Activated CD8-positive, alpha-beta memory T cell treated with anti-CD3 and anti-CD28 coated beads, Interleukin-2, amount 50 U/mL, for 4 hours (primary cell): ENCODE results near the gene FBXO15.

Experiments used
- DNase-seq: peaks from one replicate; pipeline ENCODE4 v3.0.0-alpha.2; 2020

FBXO15 gene

GRCh38 chr18:74147779-74148542 lies at the start of gene FBXO15, which contains the start of gene TIMM21:
TSS of gene FBXO15 (minus strand) at chr18:74147834. CDS start at chr18:74147785, 49 bp downstream.
TSS of gene TIMM21 (plus strand) at chr18:74148523. CDS start at chr18:74148809, 286 bp downstream.
- DNase-seq: peak; percentile 96

GRCh38 chr18:74196220-74197119 lies 48.8 kb upstream of the FBXO15 start:
- peak; percentile 49 for DNase-seq

DNA sequence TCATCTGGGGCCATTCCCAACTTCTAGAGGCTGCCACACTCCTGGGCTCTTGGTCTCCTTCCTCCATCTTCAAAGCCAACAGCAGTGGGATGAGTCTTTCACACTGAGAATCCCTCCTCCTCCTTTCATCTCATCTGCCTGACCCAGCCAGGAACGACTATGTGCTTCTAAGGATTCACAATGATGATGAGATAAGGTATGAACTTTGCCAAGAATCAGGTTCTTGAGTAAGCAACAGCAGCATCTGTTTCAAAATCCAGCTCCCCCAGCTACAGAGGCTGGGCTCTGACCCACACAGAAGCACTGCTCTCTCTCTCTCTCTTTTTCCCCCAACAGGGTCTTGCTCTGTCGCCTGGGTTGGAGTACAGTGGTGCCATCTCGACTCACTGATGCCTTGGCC lies 47.1 kb upstream of the FBXO15 start:
- no peak for DNase-seq

DNA sequence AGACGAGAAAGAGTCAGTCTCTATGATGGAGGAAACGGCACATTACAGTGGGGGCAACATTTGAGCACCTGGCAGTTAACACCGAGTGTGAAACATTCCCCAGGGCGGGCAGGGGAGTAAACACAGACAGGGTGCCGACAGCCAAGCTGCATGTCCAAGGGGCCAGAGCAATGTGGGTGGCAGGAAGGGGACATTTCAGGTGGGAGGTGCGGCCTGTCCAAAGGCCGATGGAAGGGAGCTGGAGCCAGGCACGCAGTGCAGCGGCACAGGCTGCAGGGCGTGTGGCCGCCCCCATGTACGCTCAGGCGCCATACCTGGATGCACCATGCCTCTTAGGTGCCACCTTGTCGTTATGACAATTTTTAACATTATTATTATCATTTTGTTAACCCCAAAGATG lies 43.9 kb upstream of the FBXO15 start:
- DNase-seq: no peak

DNA sequence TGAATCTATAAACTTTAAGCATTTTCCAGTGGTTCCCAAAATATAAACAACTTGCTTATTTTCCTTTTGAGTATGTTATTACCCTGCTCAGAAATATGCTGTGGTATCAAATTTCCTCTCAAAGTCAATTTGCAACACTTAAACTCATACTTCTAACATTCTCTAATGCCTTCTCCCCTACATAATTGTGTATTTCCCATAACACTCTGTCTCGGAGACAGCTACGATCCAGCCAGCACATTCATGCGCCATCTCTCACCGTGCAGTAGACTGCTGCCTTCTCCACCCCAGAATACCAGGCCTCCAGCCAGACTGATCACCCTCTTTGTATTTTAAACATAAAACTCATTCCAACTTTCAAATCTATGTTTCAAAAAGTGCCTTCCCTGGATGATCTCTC lies 42.5 kb upstream of the FBXO15 start:
- DNase-seq: no peak

DNA sequence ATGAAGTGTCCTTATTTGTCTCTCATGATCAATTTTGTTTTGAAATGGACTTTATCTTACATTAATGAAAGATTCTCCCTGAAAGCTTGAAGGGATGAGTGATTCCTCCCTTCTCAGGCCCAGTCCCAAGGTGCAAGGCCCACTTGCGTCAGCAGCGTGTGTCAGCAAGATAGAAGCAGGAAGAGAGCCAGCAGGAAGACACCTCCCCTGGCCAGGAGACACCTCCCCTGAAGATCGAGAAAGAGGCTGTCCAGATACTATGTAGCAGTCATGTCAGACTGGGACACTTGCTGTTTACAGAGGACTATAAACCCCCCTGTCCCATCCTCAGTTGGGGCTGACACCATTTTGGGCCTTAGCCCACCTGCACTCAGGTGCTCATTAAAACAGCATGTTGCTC lies 39.0 kb upstream of the FBXO15 start:
- DNase-seq: no peak

DNA sequence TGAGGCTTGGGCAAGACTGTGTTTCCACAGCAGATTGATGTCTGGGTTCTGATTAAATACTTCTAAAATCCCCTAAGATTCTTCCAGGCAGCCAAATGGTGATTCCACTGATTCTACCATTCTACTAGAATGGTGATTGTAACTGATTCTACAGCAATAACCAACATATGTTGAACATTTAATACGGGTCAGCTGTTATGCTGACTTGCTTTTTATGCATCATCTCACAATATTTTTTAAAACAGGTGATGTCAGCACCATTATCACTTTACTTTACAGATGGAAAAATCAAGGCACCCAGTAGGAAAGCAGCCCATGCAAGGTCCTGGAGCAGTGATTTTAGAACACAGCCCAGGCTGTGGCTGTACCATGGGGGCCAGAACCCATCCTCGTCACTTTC lies 38.2 kb upstream of the FBXO15 start:
- no peak for DNase-seq

GRCh38 chr18:74184875-74185274 lies 37.2 kb upstream of the FBXO15 start:
- no peak for DNase-seq

DNA sequence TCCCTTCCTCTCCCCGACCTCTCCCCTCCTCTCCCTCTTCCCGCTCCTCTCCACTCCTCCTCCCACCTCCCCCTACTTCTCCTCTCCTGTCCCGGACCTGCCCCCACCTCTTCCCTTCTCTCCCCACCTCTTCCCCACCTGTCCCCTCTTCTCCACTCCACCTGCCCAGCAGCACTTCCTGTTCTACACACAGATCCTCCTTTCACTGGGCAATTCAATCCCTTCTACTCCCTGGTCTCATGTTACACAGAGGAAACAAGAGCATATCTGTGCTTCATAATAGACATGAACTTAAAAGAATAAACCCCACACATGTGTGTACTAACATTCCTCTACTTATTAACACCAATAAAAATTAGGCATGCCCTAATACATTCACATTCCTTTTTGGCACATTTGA lies 35.5 kb upstream of the FBXO15 start:
- DNase-seq: no peak

GRCh38 chr18:74182335-74182734 lies 34.7 kb upstream of the FBXO15 start:
- DNase-seq: no peak

- DNase-seq: no peak
These were observed 32.1 kb upstream of the FBXO15 start for GRCh38 chr18:74179623-74180199.

GRCh38 chr18:74178884-74179283 lies 31.2 kb upstream of the FBXO15 start:
- no peak for DNase-seq

GRCh38 chr18:74175658-74176057 lies 28.0 kb upstream of the FBXO15 start:
- DNase-seq: no peak

DNA sequence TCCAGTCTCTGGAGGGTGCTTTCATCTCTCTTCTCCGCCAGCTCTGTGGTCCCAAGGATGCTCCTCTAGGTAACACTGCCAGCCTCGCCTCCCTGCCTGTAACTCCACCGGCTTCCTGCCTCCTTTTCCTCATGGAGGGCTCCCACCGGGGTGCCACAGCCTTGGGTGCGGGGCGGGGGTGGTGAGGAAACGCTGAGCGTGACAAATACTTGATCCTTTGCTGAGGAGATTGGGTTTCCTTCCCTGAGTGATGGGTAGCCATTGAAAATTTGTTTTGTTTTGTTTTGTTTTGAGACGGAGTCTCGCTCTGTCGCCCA lies 25.8 kb upstream of the FBXO15 start:
- DNase-seq: no peak

GRCh38 chr18:74172697-74173433 lies 25.2 kb upstream of the FBXO15 start:
- DNase-seq: no peak

DNA sequence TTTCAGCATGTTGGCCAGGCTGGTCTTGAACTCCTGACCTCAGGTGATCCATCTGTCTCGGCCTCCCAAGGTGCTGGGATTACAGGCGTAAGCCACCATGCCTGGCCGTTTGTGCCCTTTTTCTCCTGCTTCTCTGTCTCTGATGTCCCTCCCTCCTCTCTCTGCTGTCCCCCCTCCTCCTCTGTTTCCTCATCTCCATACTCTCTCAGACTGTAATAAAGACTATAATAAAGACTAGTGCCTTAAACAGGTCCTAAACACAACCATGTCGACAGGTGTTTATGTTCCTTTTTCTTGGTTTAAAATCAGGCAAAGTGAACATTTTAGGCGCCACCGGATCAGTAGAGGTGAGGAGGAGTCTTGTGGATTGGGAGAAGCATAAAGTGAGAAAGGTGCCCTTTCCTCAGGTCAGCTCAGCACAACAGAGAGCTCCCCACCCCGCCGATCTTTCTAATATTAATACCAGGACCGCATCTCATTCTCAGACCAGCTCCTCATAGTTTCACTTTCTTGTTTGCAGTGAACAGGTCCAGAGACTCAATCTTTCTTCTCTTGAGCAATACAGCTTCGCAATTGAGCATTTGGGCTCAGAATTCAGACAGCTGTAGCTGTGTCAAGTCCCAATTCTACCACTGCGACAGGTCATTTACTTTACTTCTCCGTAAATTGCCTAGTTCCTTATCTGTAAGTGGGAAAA lies 24.4 kb upstream of the FBXO15 start:
- DNase-seq: no peak

DNA sequence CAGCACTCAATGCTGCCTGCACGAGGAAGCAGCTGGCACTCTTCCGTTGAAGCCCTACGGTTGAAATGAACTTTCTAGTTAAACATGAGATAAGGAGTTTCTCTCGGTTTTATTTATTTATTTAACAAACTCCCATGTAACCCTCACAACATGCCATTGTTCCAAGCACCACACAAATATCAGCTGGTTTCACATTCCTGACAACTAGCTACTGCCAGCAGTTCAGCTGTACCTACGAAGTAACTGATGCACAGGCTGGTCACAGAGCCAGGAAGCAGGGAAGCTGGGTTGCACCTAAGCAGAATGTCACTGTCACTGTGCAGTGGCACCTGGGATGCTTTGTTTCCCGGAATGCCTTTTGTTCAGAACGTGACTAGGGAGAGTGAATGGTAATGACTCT lies 18.8 kb upstream of the FBXO15 start:
- DNase-seq: no peak

DNA sequence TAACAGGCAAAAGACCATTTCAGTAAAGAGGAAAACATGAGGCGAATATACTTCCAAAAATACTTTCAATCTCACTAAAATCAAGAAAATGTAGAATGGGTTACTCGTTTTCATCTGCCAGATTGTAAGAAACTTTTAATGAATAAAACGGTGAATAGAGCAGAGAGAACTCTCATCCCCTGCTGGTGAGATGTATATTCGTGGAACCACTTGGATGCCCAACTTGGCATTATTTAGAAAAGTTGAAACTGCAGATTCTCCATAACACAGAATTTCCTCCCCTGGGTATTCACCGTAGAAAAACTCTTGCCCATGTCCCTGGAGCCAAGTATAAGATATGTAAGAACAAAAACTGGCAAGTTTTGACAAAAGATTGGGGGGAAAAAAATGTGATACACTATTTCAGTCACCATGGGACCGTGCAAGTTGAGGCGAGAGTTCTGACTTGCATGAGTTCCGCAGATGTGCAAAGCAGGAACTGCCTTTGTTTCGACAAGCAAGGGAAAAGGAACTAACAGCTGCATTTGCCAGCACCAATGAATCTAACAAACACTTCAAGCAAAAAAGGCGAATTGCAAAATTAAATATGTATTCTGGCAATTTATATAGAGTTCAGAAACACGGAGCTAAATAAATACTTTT lies 15.5 kb upstream of the FBXO15 start:
- no peak for DNase-seq

GRCh38 chr18:74155276-74155675 lies 7.6 kb upstream of the FBXO15 start:
- DNase-seq: no peak

DNA sequence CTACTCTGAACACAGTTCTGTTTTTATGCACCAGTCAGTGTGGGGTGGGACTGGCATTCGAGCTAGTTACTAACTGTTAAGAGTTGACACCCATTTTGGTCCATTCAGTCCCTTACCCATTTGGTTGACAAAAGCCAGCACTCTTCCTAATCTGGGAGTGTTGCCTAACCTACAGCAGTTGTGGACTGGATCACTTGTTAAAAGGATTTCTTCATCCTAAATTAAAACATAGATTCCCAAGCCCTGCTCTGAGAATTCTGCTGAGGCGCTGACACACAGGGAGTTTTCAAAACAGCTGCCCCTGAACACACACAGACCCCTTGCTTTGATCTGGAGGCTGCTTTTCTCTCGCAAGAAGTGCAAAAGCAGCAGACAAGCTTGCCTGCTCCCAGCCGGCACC lies 7.1 kb upstream of the FBXO15 start:
- DNase-seq: no peak

DNA sequence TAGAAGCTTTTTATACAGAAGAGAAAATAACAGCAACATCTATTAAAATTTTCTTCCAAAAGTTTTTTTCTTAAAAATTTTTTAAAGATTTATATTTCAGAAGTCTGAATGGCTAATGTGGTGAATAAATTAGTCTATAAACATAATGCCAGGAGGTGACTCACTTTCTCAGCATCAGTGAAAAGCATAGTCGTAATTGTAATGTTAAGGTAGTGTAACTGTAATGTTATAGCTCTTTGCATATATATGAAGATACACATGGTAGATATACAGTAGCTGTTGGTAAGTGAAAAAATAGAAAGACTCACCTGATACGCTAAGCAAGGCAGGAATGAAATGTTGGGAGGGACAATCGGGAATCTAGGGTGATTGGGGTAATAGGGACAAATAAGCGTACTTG lies 6.2 kb upstream of the FBXO15 start:
- no peak for DNase-seq

DNA sequence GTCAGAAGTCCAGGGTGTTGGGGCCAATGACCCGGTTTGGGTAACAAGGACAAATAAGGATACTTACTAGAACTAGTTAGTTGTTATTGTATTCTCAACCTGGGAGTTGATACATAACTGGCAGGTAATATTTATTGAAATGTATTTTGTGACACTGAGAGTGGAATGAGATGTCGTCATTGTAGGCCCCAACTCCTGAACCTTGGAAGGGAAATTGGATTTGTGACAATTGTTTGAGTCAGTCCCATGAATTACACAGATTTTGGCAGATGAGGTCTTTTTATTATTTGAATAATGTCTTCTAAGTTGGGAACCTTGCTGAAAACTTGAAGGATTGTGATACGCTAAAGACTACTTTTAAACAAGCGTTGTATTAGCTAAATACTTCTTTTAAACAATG lies 5.7 kb upstream of the FBXO15 start:
- no peak for DNase-seq
